ENCODE data around the gene ORAI1.

DNA sequence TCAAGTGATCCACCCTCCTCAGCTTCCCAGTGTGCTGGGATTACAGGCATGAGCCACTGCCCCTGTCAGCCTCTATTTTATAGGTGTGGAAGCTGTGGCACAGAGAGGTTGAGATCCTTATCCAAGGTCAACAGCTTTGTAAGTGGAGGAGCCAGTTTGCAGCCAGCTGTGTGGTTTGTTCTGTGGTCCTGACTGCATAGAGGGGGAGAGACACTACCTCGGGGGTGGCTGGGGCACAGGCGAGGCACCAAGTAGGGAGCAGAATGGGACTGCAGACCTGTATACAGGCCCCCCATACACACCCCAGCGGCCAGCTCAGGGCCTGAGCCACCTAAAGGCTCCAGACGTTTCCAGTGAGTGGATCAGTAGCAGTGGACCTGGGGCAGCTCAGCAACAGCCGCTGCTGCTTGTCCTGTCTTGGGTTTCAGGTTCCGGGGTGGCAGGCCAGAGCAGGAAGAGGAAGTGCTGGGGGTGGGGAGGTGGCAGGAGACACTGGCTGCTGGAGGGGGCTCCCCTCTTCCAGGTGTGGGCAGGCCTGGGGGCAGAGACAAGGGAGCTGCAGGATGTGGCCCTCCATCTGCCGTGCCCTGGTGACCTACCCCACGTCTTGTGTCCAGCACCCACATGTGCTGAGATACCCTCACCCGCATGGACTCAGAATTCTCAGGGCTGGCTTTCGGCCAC lies 11.0 kb downstream of the ORAI1 start:
- TF ChIP-seq, protein P1, sequence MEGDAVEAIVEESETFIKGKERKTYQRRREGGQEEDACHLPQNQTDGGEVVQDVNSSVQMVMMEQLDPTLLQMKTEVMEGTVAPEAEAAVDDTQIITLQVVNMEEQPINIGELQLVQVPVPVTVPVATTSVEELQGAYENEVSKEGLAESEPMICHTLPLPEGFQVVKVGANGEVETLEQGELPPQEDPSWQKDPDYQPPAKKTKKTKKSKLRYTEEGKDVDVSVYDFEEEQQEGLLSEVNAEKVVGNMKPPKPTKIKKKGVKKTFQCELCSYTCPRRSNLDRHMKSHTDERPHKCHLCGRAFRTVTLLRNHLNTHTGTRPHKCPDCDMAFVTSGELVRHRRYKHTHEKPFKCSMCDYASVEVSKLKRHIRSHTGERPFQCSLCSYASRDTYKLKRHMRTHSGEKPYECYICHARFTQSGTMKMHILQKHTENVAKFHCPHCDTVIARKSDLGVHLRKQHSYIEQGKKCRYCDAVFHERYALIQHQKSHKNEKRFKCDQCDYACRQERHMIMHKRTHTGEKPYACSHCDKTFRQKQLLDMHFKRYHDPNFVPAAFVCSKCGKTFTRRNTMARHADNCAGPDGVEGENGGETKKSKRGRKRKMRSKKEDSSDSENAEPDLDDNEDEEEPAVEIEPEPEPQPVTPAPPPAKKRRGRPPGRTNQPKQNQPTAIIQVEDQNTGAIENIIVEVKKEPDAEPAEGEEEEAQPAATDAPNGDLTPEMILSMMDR (IDR thresholded peaks at IDR 0.05): no peak
- TF ChIP-seq POLR2A (IDR thresholded peaks at IDR 0.05): no peak
